Mammary epithelial cell (primary cell): Measurements from ENCODE around the gene UBE2R2.

Experiments
- CTCF ChIP-seq, 2 donors: IDR thresholded peaks in 1 of 2; conservative IDR thresholded peaks in 1 of 2; 2 replicates each; pipeline ENCODE4 v1.5.1; 2011 to 2012; ENCODE audit warnings: inconsistent platforms in 2 of 2, low read length in 2 of 2, mild to moderate bottlenecking in 2 of 2, control low read depth in 1 of 2, low read depth in 1 of 2; ENCODE audit not compliant: insufficient read depth in 1 of 2; ENCODE audit errors: extremely low read depth in 1 of 2
- EZH2 ChIP-seq: IDR thresholded peaks from 2 replicates; pipeline ENCODE4 v1.6.1; 2012; ENCODE audit warnings: low read length, inconsistent platforms, borderline replicate concordance

GRCh38 chr9:33809506-33809905 lies 7.5 kb upstream of the UBE2R2 start:
- TF ChIP-seq CTCF (conservative IDR thresholded peaks at IDR 0.05 in 1 of 2, IDR thresholded peaks at IDR 0.05 in 1 of 2; ENCODE audit: extremely low read depth in 1 of 2, insufficient read depth in 1 of 2, low read depth in 1 of 2, low read length in 2 of 2) (no peak), EZH2 (no peak)
